Neural cell (in vitro differentiated cells): Measurements from ENCODE around the gene GPSM1. TPM values are rescaled to one million over a fixed set of nuclear protein-coding genes. Genes with fewer than 3 reads are reported as not detected.
"Not testable (repeated sequence)": the region's sequence is repeated elsewhere in the genome, so short reads cannot be mapped to it uniquely, and the experiment has no call there.

ENCODE experiments used
- H2AFZ ChIP-seq: fragments of 200-600, 300-800 bp; sonication (generic), shearing (Covaris generic); 2 replicates; pipeline ENCODE4 v1.6.0; 2014; ENCODE audit warnings: low read depth, mild to moderate bottlenecking, antibody characterized with exemption, low read length, moderate library complexity
- H3F3A ChIP-seq: fragments of 200-600 bp; shearing (Covaris generic); 2 replicates; pipeline ENCODE4 v1.6.1; 2016; ENCODE audit warnings: mild to moderate bottlenecking, moderate library complexity, mixed read lengths, antibody characterized with exemption, low read length; ENCODE audit not compliant: insufficient read depth, poor library complexity, severe bottlenecking
- H3K27ac ChIP-seq: fragments of 200-600, 300-800 bp; sonication (generic), shearing (Covaris generic); 2 replicates; pipeline ENCODE4 v1.5.1; 2014; ENCODE audit warnings: mild to moderate bottlenecking, low read length, moderate library complexity
- H3K27me3 ChIP-seq: fragments of 300-800, 200-600 bp; sonication (generic), shearing (Covaris generic); 2 replicates; pipeline ENCODE4 v1.6.0; 2014; ENCODE audit warnings: mild to moderate bottlenecking, low read depth, low read length, moderate library complexity; ENCODE audit not compliant: insufficient read depth
- H3K36me3 ChIP-seq: fragments of 300-800, 200-600 bp; sonication (generic), shearing (Covaris generic); 2 replicates; pipeline ENCODE4 v1.5.1; 2014; ENCODE audit warnings: mild to moderate bottlenecking, antibody characterized with exemption, low read length, moderate library complexity; ENCODE audit not compliant: insufficient read depth
- H3K4me2 ChIP-seq: fragments of 300-800, 200-600 bp; sonication (generic), shearing (Covaris generic); 2 replicates; pipeline ENCODE4 v1.6.0; 2014; ENCODE audit warnings: mild to moderate bottlenecking, low read length
- H3K4me3 ChIP-seq: fragments of 300-800, 200-600 bp; sonication (generic), shearing (Covaris generic); 2 replicates; pipeline ENCODE4 v1.5.1; 2014; ENCODE audit warnings: mild to moderate bottlenecking, low read length, moderate library complexity
- H3K79me2 ChIP-seq: fragments of 200-600 bp; shearing (Covaris generic); replicated peaks from 2 replicates; pipeline ENCODE4 v1.6.0; 2014; ENCODE audit warnings: mild to moderate bottlenecking, low read length, moderate library complexity; ENCODE audit not compliant: insufficient read depth
- H3K9ac ChIP-seq: fragments of 300-800, 200-600 bp; sonication (generic), shearing (Covaris generic); 2 replicates; pipeline ENCODE4 v1.6.1; 2016; ENCODE audit warnings: mild to moderate bottlenecking, low read length, mixed read lengths
- H3K9me2 ChIP-seq: fragments of 200-600 bp; shearing (Covaris generic); 2 replicates; pipeline ENCODE4 v1.6.1; 2016; ENCODE audit warnings: mild to moderate bottlenecking, low read length, mixed read lengths; ENCODE audit not compliant: insufficient read depth
- H3K9me3 ChIP-seq: fragments of 200-600, 300-800 bp; sonication (generic), shearing (Covaris generic); 2 replicates; pipeline ENCODE4 v1.6.1; 2016; ENCODE audit warnings: mild to moderate bottlenecking, mixed run types, low read length, moderate library complexity, mixed read lengths
- H4K20me1 ChIP-seq: fragments of 200-600 bp; shearing (Covaris generic); 2 replicates; pipeline ENCODE4 v1.6.1; 2016; ENCODE audit warnings: mild to moderate bottlenecking, mixed run types; ENCODE audit not compliant: insufficient read depth
- EP300 ChIP-seq: fragments of 450-650 bp; conservative IDR thresholded peaks from 2 replicates; pipeline ENCODE4 v1.6.1; 2014; ENCODE audit warnings: antibody characterized with exemption, mild to moderate bottlenecking, moderate library complexity; ENCODE audit not compliant: poor library complexity, severe bottlenecking
- EZH2 ChIP-seq: fragments of 200-600, 300-800 bp; shearing (Covaris generic), sonication (generic); IDR thresholded peaks from 2 replicates; pipeline ENCODE4 v1.6.1; 2014; ENCODE audit warnings: antibody characterized with exemption, low read length, borderline replicate concordance, mild to moderate bottlenecking; ENCODE audit not compliant: insufficient read depth, poor library complexity, severe bottlenecking
- MXI1 ChIP-seq: fragments of 450-650 bp; conservative IDR thresholded peaks from 2 replicates; pipeline ENCODE4 v1.6.1; 2014; ENCODE audit warnings: antibody characterized with exemption, mild to moderate bottlenecking; ENCODE audit not compliant: poor library complexity, severe bottlenecking
- POLR2AphosphoS5 ChIP-seq: IDR thresholded peaks from 2 replicates; pipeline ENCODE4 v1.6.1; 2012
- RAD21 ChIP-seq: fragments of 450-650 bp; conservative IDR thresholded peaks from 2 replicates; pipeline ENCODE4 v1.6.1; 2014; ENCODE audit warnings: antibody characterized with exemption, mild to moderate bottlenecking, moderate library complexity
- SMC3 ChIP-seq: fragments of 450-650 bp; conservative IDR thresholded peaks from 2 replicates; pipeline ENCODE4 v1.6.1; 2014; ENCODE audit warnings: antibody characterized with exemption, mild to moderate bottlenecking, moderate library complexity; ENCODE audit not compliant: poor library complexity
- TAF1 ChIP-seq: IDR thresholded peaks from 2 replicates; pipeline ENCODE4 v1.6.1; 2012; ENCODE audit warnings: low read depth
- polyA plus RNA-seq: library from polyadenylated mRNA; depleted of rRNA; stranded (reverse); fragments of >200 nt; gene quantifications from 2 replicates; pipeline ENCODE4 v1.2.3, GENCODE V29; 2014
- TF ChIP-seq, protein P1 (sequence below): fragments of 450-650 bp; IDR thresholded peaks from 2 replicates; pipeline ENCODE4 v1.5.1; 2014; ENCODE audit warnings: antibody characterized with exemption, mild to moderate bottlenecking, moderate library complexity; ENCODE audit not compliant: poor library complexity, severe bottlenecking
- TF ChIP-seq, protein P2 (sequence below): IDR thresholded peaks from 2 replicates; pipeline ENCODE4 v1.6.1; 2012; ENCODE audit warnings: borderline replicate concordance

GPSM1 gene
- polyA plus RNA-seq, 1 donor from 2014 or later: 117 TPM

DNA sequence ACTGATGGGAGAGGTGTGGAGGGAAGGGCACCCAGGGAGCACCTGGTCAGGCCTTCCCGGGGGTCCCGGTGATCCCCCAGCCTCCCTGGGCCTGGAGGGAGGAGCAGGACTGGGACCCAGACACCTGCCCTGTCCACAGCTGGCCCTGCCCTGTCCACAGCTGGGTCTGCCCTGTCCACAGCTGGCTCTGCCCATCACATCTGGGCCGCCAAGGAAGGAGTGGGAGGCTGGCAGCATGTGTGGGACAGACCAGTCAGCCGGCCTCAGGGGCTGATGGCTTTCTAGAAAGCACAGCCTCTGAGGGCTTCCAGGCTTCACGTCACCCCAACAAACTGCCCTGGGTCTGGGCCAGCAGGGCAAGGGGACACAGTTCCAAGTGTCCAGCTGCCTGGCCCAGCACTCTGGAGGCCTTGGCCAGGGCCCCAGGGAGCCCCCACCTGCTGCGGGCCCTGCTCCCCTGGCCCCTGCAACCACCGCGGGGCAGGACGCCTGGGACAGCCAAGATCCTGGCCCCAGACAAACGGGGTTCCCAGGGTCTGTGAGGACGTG is 24.0 kb downstream of the GPSM1 start:
- H3K27ac ChIP-seq: no peak overlapping the region
- H3K79me2 ChIP-seq: no peaks in the 10 kb centered on the region
- no peaks in the 10 kb centered on the region for H3F3A ChIP-seq
- no peaks in the 10 kb centered on the region for H3K9me3 ChIP-seq
- H3K4me2 ChIP-seq: no peak overlapping the region
- no peaks in the 10 kb centered on the region for H4K20me1 ChIP-seq
- no peaks in the 10 kb centered on the region for H3K36me3 ChIP-seq
- no peak overlapping the region for H3K4me3 ChIP-seq
- no peak overlapping the region for H3K9ac ChIP-seq
- H3K27me3 ChIP-seq: no peaks in the 10 kb centered on the region
- H3K9me2 ChIP-seq: no peaks in the 10 kb centered on the region
- TF ChIP-seq EZH2 (no peak), TAF1 (no peak), POLR2AphosphoS5 (peak; percentile 11)
- no peak overlapping the region for H2AFZ ChIP-seq

DNA sequence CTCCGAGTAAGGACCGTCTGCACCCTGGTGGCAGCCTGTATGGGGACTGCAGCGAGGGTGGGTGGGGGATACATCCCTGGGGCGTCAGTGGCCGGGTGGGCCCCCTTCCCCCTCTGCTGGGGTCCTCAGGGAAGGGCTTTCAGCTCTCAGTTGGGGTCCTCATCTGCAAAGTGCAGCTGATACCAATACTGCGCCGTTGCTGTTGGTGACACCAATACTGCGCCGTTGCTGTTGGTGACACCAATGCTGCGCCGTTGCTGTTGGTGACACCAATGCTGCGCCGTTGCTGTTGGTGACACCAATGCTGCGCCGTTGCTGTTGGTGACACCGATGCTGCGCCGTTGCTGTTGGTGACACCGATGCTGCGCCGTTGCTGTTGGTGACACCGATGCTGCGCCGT is 24.5 kb downstream of the GPSM1 start:
- not testable (repeated sequence) for H3K27me3 ChIP-seq, H3K9ac ChIP-seq, H4K20me1 ChIP-seq, H3K79me2 ChIP-seq, H3K36me3 ChIP-seq, H3K4me2 ChIP-seq, H3K27ac ChIP-seq, H3K9me3 ChIP-seq, H3K9me2 ChIP-seq, H3K4me3 ChIP-seq, H3F3A ChIP-seq, H2AFZ ChIP-seq

DNA sequence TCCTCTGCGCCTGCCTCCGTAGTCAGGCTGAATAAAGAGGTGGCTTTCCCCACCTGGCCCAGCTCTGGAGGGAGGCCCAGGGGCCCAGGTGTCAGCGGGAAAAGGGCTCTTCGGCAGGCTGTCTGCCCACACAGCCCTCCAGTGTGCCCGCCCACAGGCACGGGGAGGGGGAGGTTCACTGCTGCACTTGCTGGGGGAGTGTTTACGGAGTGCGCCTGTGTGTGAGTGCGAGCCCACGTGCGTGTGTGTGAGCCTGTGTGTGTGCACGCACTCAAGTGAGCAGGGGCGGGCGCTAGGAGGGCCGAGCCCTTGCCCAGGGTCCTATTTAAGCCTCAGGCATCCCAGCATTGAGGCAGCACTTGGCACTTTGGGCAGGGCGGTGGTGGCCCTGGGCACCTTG is 25.3 kb downstream of the GPSM1 start:
- no peak overlapping the region for H2AFZ ChIP-seq
- H3K27me3 ChIP-seq: no peaks in the 10 kb centered on the region
- H3K9me2 ChIP-seq: no peaks in the 10 kb centered on the region
- H3K9me3 ChIP-seq: no peaks in the 10 kb centered on the region
- no peaks in the 10 kb centered on the region for H3K36me3 ChIP-seq
- H3K79me2 ChIP-seq: no peaks in the 10 kb centered on the region
- H3K9ac ChIP-seq: no peak overlapping the region
- H4K20me1 ChIP-seq: no peaks in the 10 kb centered on the region
- H3K27ac ChIP-seq: no peak overlapping the region
- H3K4me3 ChIP-seq: no peak overlapping the region
- TF ChIP-seq, protein P1, sequence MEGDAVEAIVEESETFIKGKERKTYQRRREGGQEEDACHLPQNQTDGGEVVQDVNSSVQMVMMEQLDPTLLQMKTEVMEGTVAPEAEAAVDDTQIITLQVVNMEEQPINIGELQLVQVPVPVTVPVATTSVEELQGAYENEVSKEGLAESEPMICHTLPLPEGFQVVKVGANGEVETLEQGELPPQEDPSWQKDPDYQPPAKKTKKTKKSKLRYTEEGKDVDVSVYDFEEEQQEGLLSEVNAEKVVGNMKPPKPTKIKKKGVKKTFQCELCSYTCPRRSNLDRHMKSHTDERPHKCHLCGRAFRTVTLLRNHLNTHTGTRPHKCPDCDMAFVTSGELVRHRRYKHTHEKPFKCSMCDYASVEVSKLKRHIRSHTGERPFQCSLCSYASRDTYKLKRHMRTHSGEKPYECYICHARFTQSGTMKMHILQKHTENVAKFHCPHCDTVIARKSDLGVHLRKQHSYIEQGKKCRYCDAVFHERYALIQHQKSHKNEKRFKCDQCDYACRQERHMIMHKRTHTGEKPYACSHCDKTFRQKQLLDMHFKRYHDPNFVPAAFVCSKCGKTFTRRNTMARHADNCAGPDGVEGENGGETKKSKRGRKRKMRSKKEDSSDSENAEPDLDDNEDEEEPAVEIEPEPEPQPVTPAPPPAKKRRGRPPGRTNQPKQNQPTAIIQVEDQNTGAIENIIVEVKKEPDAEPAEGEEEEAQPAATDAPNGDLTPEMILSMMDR: no peak
- no peak for TF ChIP-seq RAD21
- TF ChIP-seq, protein P2, sequence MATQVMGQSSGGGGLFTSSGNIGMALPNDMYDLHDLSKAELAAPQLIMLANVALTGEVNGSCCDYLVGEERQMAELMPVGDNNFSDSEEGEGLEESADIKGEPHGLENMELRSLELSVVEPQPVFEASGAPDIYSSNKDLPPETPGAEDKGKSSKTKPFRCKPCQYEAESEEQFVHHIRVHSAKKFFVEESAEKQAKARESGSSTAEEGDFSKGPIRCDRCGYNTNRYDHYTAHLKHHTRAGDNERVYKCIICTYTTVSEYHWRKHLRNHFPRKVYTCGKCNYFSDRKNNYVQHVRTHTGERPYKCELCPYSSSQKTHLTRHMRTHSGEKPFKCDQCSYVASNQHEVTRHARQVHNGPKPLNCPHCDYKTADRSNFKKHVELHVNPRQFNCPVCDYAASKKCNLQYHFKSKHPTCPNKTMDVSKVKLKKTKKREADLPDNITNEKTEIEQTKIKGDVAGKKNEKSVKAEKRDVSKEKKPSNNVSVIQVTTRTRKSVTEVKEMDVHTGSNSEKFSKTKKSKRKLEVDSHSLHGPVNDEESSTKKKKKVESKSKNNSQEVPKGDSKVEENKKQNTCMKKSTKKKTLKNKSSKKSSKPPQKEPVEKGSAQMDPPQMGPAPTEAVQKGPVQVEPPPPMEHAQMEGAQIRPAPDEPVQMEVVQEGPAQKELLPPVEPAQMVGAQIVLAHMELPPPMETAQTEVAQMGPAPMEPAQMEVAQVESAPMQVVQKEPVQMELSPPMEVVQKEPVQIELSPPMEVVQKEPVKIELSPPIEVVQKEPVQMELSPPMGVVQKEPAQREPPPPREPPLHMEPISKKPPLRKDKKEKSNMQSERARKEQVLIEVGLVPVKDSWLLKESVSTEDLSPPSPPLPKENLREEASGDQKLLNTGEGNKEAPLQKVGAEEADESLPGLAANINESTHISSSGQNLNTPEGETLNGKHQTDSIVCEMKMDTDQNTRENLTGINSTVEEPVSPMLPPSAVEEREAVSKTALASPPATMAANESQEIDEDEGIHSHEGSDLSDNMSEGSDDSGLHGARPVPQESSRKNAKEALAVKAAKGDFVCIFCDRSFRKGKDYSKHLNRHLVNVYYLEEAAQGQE: no peak
- no peak for TF ChIP-seq EZH2
- TF ChIP-seq POLR2AphosphoS5: no peak
- TF ChIP-seq EP300: no peak
- no peak for TF ChIP-seq SMC3
- no peak for TF ChIP-seq TAF1
- TF ChIP-seq MXI1: no peak
- no peaks in the 10 kb centered on the region for H3F3A ChIP-seq
- no peak overlapping the region for H3K4me2 ChIP-seq
